ENCODE results near the gene AP2B1. TPM values are rescaled to one million over a fixed set of nuclear protein-coding genes. Genes with fewer than 3 reads are reported as not detected.

The AP2B1 gene
- total and polyA plus RNA-seq, 2 experiments from 2014 or later, result 76.1 to 87.0 TPM

DNA sequence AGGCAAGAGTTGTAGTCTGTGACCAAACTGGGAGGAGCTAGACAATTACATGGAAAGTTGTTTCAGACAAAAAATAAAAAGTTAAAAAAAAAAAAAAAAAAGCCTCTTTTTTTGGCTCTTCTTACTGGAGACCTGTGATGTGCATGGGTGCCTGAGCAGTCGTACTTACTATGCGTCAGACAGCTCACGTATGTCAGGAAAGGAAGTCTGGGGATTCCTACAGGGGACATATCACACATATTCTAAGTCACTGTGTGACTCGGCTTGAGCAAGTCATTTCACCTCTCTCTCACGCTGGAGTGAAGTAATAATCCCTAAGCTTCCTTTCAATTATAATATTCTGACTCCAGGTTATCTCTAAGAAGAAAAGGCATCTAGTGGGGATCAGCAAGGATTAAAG is 32.5 kb upstream of the AP2B1 start:
- no peak for TF ChIP-seq EZH2 (IDR thresholded peaks at IDR 0.05; ENCODE audit: borderline replicate concordance)
- TF ChIP-seq, protein P1, sequence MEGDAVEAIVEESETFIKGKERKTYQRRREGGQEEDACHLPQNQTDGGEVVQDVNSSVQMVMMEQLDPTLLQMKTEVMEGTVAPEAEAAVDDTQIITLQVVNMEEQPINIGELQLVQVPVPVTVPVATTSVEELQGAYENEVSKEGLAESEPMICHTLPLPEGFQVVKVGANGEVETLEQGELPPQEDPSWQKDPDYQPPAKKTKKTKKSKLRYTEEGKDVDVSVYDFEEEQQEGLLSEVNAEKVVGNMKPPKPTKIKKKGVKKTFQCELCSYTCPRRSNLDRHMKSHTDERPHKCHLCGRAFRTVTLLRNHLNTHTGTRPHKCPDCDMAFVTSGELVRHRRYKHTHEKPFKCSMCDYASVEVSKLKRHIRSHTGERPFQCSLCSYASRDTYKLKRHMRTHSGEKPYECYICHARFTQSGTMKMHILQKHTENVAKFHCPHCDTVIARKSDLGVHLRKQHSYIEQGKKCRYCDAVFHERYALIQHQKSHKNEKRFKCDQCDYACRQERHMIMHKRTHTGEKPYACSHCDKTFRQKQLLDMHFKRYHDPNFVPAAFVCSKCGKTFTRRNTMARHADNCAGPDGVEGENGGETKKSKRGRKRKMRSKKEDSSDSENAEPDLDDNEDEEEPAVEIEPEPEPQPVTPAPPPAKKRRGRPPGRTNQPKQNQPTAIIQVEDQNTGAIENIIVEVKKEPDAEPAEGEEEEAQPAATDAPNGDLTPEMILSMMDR (IDR thresholded peaks at IDR 0.05; ENCODE audit: poor library complexity), result no peak
- TF ChIP-seq EZH2phosphoT487 (IDR thresholded peaks at IDR 0.05; ENCODE audit: low read depth, severe bottlenecking, unreplicated experiment), result no peak
- DNase-seq (ENCODE audit: low spot score), result no peak
- Histone ChIP-seq H2AFZ (no peak overlapping the region), H3K27me3 (peaks cover 29% of the 10 kb centered on the region), H4K20me1 (ENCODE audit: insufficient read depth, poor library complexity, severe bottlenecking) (no peaks in the 10 kb centered on the region), H3K4me3 (no peak overlapping the region), H3K36me3 (replicated peaks; ENCODE audit: insufficient read depth, low read depth) (no peaks in the 10 kb centered on the region), H3K4me1 (ENCODE audit: insufficient read depth) (no peaks in the 10 kb centered on the region), H3K9me3 (ENCODE audit: low read depth) (no peaks in the 10 kb centered on the region), H3K4me2 (no peak overlapping the region), H3K9me2 (replicated peaks; ENCODE audit: insufficient read depth) (no peaks in the 10 kb centered on the region), H3K79me2 (no peaks in the 10 kb centered on the region), H3K27ac (no peak overlapping the region)
- WGBS (ENCODE audit: low lambda C conversion rate, missing lambda C conversion rate), result 83% methylated on average over 5 of the region's 5 CpGs

DNA sequence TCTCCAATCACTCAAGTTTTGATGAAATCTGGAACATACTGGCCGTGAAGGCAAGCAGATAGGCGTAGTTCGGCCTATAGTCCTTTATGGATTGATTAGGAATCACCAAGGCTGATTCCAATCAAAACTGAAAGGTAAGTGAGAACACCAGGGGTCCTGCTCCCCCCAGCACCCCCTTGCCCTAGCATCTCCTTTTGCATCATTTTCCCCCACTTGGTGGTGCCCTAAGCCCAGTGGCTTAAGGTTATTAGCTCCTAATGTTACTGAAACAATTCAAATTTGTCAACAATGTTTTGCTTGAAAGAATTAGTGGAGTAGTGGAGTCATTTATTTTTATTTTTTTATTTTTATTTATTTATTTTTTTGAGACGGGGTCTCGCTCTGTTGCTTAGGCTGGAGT is 31.4 kb upstream of the AP2B1 start:
- Histone ChIP-seq H3K4me1 (ENCODE audit: insufficient read depth) (no peaks in the 10 kb centered on the region), H3K4me2 (no peak overlapping the region), H3K4me3 (no peak overlapping the region), H3K79me2 (no peaks in the 10 kb centered on the region), H3K27ac (no peak overlapping the region), H3K9me2 (replicated peaks; ENCODE audit: insufficient read depth) (no peaks in the 10 kb centered on the region), H3K36me3 (replicated peaks; ENCODE audit: insufficient read depth, low read depth) (no peaks in the 10 kb centered on the region), H4K20me1 (ENCODE audit: insufficient read depth, poor library complexity, severe bottlenecking) (no peaks in the 10 kb centered on the region), H2AFZ (no peak overlapping the region), H3K27me3 (peaks cover 25% of the 10 kb centered on the region), H3K9me3 (ENCODE audit: low read depth) (no peaks in the 10 kb centered on the region)
- no peak for DNase-seq (ENCODE audit: low spot score)
- WGBS (ENCODE audit: low lambda C conversion rate, missing lambda C conversion rate), result 97% methylated on average over 5 of the region's 5 CpGs
- TF ChIP-seq EZH2 (IDR thresholded peaks at IDR 0.05; ENCODE audit: borderline replicate concordance), result no peak
- no peak for TF ChIP-seq EZH2phosphoT487 (IDR thresholded peaks at IDR 0.05; ENCODE audit: low read depth, severe bottlenecking, unreplicated experiment)
- TF ChIP-seq, protein P1 (IDR thresholded peaks at IDR 0.05; ENCODE audit: poor library complexity), result no peak

DNA sequence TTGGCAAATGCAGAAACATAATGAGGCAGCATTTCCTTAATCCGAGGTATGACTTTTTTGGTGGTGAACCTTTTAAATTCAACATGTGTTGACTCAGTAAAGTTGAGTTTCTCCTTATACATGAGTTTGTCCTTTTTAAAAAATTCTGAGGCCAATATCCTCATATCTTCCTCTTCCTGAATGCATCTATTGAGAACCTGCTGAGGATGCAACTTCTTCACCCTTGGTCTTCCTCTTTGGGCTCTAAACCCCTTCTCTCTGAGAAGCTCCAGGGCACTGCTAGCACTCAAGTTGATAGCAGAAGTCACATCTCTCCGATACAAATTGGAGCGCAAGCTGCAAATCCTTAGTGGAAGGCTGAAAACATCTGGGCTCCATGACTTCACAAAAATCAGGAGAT is 29.8 kb upstream of the AP2B1 start:
- Histone ChIP-seq H2AFZ (no peak overlapping the region), H3K4me3 (no peak overlapping the region), H3K4me1 (ENCODE audit: insufficient read depth) (no peaks in the 10 kb centered on the region), H3K27ac (no peak overlapping the region), H3K9me2 (replicated peaks; ENCODE audit: insufficient read depth) (no peaks in the 10 kb centered on the region), H3K27me3 (peaks cover 25% of the 10 kb centered on the region), H3K79me2 (no peaks in the 10 kb centered on the region), H3K4me2 (no peak overlapping the region), H3K36me3 (replicated peaks; ENCODE audit: insufficient read depth, low read depth) (no peaks in the 10 kb centered on the region), H4K20me1 (ENCODE audit: insufficient read depth, poor library complexity, severe bottlenecking) (no peaks in the 10 kb centered on the region), H3K9me3 (ENCODE audit: low read depth) (no peaks in the 10 kb centered on the region)
- 89% methylated on average over 3 of the region's 3 CpGs for WGBS (ENCODE audit: low lambda C conversion rate, missing lambda C conversion rate)
- TF ChIP-seq, protein P1 (IDR thresholded peaks at IDR 0.05; ENCODE audit: poor library complexity), result no peak
- TF ChIP-seq EZH2phosphoT487 (IDR thresholded peaks at IDR 0.05; ENCODE audit: low read depth, severe bottlenecking, unreplicated experiment) (no peak), EZH2 (IDR thresholded peaks at IDR 0.05; ENCODE audit: borderline replicate concordance) (no peak)
- no peak for DNase-seq (ENCODE audit: low spot score)
